ENCODE data around the gene KRT6A. TPM values are rescaled to one million over a fixed set of nuclear protein-coding genes. Genes with fewer than 3 reads are reported as not detected.

Gene KRT6A
- total RNA-seq, 4 donors from 2014 or later = not detected

- no peaks in the 10 kb centered on the region for H3K27me3 ChIP-seq
- intact Hi-C loops (cut with DNase I; ENCODE audit: low total_unique reads) = no loop called here
- peaks cover 0 to 16% (median 6%) of the 10 kb centered on the region in 4 donors for H3K4me1 ChIP-seq
- H3K4me3 ChIP-seq = no peak overlapping the region
- no peaks in the 10 kb centered on the region for H3K9me3 ChIP-seq
- TF ChIP-seq POLR2A (IDR thresholded peaks at IDR 0.05) (no peak), CTCF (IDR thresholded peaks at IDR 0.05) (no peak), POLR2AphosphoS5 (IDR thresholded peaks at IDR 0.05) (peak in 1 of 3 donors; percentile 16), EP300 (IDR thresholded peaks at IDR 0.05; ENCODE audit: low read depth) (no peak)
- H3K27ac ChIP-seq = no peak overlapping the region
- no peaks in the 10 kb centered on the region for H3K36me3 ChIP-seq
- no peak for DNase-seq
- in situ Hi-C loops (cut with MboI; ENCODE audit: low pct_ligation_motif_present in 1 of 4, low pct_unique_long_range_greater_than_20kb in 1 of 4, low sequenced_read_pairs in 3 of 4) = no loop called here
- WGBS, 2 donors (ENCODE audit: low coverage in 1 of 2) = 92% methylated on average over 5 of the region's 5 CpGs; no CpG with 5 or more reads in 1 of the 2 donors
Observed at GRCh38 chr12:52440821-52441319, 52.2 kb downstream of the KRT6A start.

GRCh38 chr12:52439845-52440244 is 53.2 kb downstream of the KRT6A start:
- no peak overlapping the region for H3K4me3 ChIP-seq
- peaks cover 0 to 16% (median 6%) of the 10 kb centered on the region in 4 donors for H3K4me1 ChIP-seq
- no peaks in the 10 kb centered on the region for H3K36me3 ChIP-seq
- no peak for DNase-seq
- H3K27ac ChIP-seq = no peak overlapping the region
- no peak for TF ChIP-seq EP300 (IDR thresholded peaks at IDR 0.05; ENCODE audit: low read depth)
- no peak for TF ChIP-seq POLR2AphosphoS5 (IDR thresholded peaks at IDR 0.05)
- no peak for TF ChIP-seq CTCF (IDR thresholded peaks at IDR 0.05)
- no peak for TF ChIP-seq POLR2A (IDR thresholded peaks at IDR 0.05)
- in situ Hi-C loops (cut with MboI; ENCODE audit: low pct_ligation_motif_present in 1 of 4, low pct_unique_long_range_greater_than_20kb in 1 of 4, low sequenced_read_pairs in 3 of 4) (no loop called here), intact Hi-C loops (cut with DNase I; ENCODE audit: low total_unique reads) (no loop called here)
- 75% methylated on average over 2 of the region's 2 CpGs; no CpG with 5 or more reads in 1 of the 2 donors for WGBS, 2 donors (ENCODE audit: low coverage in 1 of 2)
- H3K9me3 ChIP-seq = no peaks in the 10 kb centered on the region
- no peaks in the 10 kb centered on the region for H3K27me3 ChIP-seq

- Histone ChIP-seq H3K27me3 (no peaks in the 10 kb centered on the region), H3K27ac (no peak overlapping the region), H3K4me3 (no peak overlapping the region), H3K4me1 (peaks cover 0 to 16% (median 6%) of the 10 kb centered on the region in 4 donors), H3K36me3 (no peaks in the 10 kb centered on the region), H3K9me3 (no peaks in the 10 kb centered on the region)
- DNase-seq = no peak
- in situ Hi-C loops (cut with MboI; ENCODE audit: low pct_ligation_motif_present in 1 of 4, low pct_unique_long_range_greater_than_20kb in 1 of 4, low sequenced_read_pairs in 3 of 4) (no loop called here), intact Hi-C loops (cut with DNase I; ENCODE audit: low total_unique reads) (no loop called here)
- TF ChIP-seq POLR2A (IDR thresholded peaks at IDR 0.05) = no peak
- WGBS, 2 donors (ENCODE audit: low coverage in 1 of 2) = 78% methylated on average over 8 of the region's 8 CpGs; no CpG with 5 or more reads in 1 of the 2 donors
Observed at GRCh38 chr12:52439420-52439819, 53.6 kb downstream of the KRT6A start.

GRCh38 chr12:52438305-52439301 is 54.5 kb downstream of the KRT6A start:
- no peak for DNase-seq
- no peaks in the 10 kb centered on the region for H3K27me3 ChIP-seq
- no peaks in the 10 kb centered on the region for H3K9me3 ChIP-seq
- H3K4me3 ChIP-seq = no peak overlapping the region
- TF ChIP-seq CTCF (IDR thresholded peaks at IDR 0.05) = no peak
- TF ChIP-seq EP300 (IDR thresholded peaks at IDR 0.05; ENCODE audit: low read depth) = no peak
- TF ChIP-seq POLR2A (IDR thresholded peaks at IDR 0.05) = no peak
- TF ChIP-seq POLR2AphosphoS5 (IDR thresholded peaks at IDR 0.05) = no peak
- in situ Hi-C loops (cut with MboI; ENCODE audit: low pct_ligation_motif_present in 1 of 4, low pct_unique_long_range_greater_than_20kb in 1 of 4, low sequenced_read_pairs in 3 of 4) = no loop called here
- peaks cover 0 to 16% (median 6%) of the 10 kb centered on the region in 4 donors for H3K4me1 ChIP-seq
- H3K36me3 ChIP-seq = no peaks in the 10 kb centered on the region
- 77% methylated on average over 8 of the region's 8 CpGs; no CpG with 5 or more reads in 1 of the 2 donors for WGBS, 2 donors (ENCODE audit: low coverage in 1 of 2)
- intact Hi-C loops (cut with DNase I; ENCODE audit: low total_unique reads) = no loop called here
- H3K27ac ChIP-seq = no peak overlapping the region

Data from transverse colon (tissue), 4 donors.